Measurements from ENCODE around the gene PMCH.

- TF ChIP-seq CREB1 (IDR thresholded peaks at IDR 0.05; ENCODE audit: low read depth) (no peak), MAX (IDR thresholded peaks at IDR 0.05) (no peak), REST (IDR thresholded peaks at IDR 0.05; ENCODE audit: low read depth) (no peak), EP300 (IDR thresholded peaks at IDR 0.05; ENCODE audit: borderline replicate concordance) (no peak), RAD21 (IDR thresholded peaks at IDR 0.05; ENCODE audit: low read depth) (no peak), YY1 (IDR thresholded peaks at IDR 0.05; ENCODE audit: low read depth) (no peak), EGR1 (IDR thresholded peaks at IDR 0.05) (no peak), TAF1 (IDR thresholded peaks at IDR 0.05; ENCODE audit: low read depth) (no peak), ZBTB7A (IDR thresholded peaks at IDR 0.05; ENCODE audit: low read depth) (no peak), FOXM1 (IDR thresholded peaks at IDR 0.05; ENCODE audit: borderline replicate concordance, low read depth) (no peak), TCF12 (IDR thresholded peaks at IDR 0.05; ENCODE audit: low read depth) (no peak)
These were observed 29.6 kb downstream of the PMCH start for GRCh38 chr12:102167821-102168604.
